GM21723 (cell line): ENCODE results near the gene DEXI.
"Not testable (repeated sequence)": the region's sequence is repeated elsewhere in the genome, so short reads cannot be mapped to it uniquely, and the experiment has no call there.

Source experiments
- ATAC-seq: cut with Tn5 transposase; IDR thresholded peaks from one replicate; pipeline ENCODE4 v1.9.1; 2021; ENCODE audit warnings: mild to moderate bottlenecking, moderate library complexity; ENCODE audit not compliant: unreplicated experiment

DEXI gene

DNA sequence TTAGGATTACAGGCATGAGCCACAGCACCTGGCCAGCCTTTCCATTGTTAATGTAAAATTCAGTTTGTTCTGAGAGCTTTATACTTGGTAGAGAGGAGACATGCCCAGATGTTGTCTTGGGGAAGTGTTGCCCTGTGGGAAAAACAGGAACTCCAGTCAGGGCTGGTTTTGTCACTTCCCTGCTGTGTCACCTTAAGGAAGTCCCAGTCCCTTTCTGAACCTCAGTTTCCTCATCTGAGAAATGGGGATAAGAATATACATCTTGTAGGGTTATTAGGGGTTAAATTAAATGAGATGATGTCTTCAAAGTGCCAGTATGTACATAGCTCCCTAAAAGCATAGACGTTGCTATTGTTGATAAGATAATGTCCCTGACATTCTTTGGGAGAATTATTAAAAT is 27.3 kb upstream of the DEXI start:
- no peak for ATAC-seq

- no peak for ATAC-seq
Observed at GRCh38 chr16:10968498-10968897, 26.2 kb upstream of the DEXI start.

DNA sequence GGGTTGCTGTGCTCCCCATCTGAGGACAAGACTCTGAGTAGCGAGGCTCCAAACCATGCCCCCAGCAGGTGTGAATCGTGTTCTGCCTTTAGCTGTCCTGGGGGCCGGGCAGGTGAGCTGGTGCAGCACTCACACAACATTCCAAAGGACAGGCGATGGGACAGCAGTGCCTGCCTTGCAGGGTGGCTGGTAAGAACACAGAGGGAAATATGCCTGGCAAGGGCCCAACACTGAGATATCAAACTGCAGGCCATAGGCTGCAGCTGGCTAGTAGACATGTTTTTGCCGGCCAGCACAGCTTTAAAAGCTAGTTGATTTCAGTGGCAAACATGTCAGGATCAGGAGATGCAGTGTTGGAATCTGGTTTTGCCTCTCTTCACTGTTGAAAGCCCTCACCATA is 25.7 kb upstream of the DEXI start:
- no peak for ATAC-seq

DNA sequence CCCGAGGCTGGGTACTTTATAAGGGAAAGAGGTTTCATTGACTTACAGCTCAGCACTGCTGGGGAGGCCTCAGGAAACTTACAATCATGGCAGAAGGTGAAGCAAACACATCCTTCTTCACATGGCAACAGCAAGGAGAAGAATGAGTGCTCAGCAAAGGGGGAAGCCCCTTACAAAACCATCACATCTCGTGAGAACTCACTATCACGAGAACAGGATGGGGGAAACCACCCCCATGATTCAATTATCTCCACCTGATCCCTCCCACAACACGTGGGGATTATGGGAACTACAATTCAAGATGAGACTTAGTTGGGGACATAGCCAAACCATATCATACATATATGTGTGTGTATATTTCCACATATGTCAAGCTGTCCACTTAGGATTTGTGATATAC is 24.3 kb upstream of the DEXI start:
- ATAC-seq = not testable (repeated sequence)

GRCh38 chr16:10966129-10966528 is 23.9 kb upstream of the DEXI start:
- ATAC-seq = no peak

GRCh38 chr16:10965440-10966061 is 23.3 kb upstream of the DEXI start:
- peak; percentile 72 for ATAC-seq

- no peak for ATAC-seq
Observed at GRCh38 chr16:10964891-10965326, 22.6 kb upstream of the DEXI start.

- peak; percentile 54 for ATAC-seq
Observed at GRCh38 chr16:10964039-10964890, 22.0 kb upstream of the DEXI start.

- no peak for ATAC-seq
Observed at GRCh38 chr16:10961231-10961630, 19.0 kb upstream of the DEXI start.

DNA sequence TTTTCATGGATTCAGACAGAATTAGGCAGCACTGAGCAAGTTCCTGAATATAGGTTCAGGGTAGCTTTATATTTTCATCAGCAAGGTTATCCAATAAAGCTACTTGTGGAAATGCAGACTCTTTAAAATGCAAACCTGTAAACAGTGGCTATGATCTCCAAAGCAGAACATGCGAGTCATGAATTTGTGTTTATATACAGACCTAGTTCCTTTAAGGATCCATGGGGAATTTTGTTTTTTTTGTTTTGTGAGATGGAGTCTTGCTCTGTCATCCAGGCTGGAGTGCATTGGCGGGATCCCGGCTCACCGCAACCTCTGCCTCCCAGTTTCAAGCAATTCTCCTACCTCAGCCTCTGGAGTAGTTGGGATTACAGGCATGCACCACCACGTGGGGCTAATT is 16.9 kb upstream of the DEXI start:
- ATAC-seq = no peak

DNA sequence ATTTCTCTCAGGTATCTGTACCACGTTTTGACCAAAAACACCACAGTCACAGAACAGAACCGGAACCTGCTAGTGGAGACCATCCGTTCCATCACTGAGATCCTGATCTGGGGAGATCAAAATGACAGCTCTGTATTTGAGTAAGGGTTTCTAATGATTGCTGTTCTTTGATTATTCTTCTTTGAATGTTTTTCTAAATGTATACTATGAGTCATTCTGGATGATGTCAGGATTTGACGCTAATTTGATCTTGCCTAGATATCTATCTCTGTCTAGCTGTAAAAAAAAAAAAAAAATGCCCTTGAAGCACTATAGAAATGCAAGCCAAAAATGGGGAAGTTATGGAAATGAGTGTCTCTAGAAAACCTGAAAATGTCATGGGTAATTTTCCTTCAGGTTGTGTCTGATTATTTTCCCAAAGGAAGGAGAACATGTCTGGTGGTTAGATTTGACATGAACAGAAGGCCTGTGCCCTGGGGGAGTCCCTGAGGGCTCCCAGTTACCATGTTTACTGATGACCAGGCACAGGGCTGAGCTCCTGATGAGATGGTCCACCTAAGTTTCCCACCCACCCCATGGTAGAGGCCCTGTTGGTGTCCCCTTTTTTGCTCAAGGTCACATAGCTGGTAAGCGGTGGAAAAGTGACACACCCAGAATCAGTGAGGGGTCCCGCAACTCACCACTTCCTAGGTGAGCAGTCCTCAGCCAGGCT is 15.7 kb upstream of the DEXI start:
- no peak for ATAC-seq

GRCh38 chr16:10954903-10955302 is 12.6 kb upstream of the DEXI start:
- ATAC-seq = no peak

DNA sequence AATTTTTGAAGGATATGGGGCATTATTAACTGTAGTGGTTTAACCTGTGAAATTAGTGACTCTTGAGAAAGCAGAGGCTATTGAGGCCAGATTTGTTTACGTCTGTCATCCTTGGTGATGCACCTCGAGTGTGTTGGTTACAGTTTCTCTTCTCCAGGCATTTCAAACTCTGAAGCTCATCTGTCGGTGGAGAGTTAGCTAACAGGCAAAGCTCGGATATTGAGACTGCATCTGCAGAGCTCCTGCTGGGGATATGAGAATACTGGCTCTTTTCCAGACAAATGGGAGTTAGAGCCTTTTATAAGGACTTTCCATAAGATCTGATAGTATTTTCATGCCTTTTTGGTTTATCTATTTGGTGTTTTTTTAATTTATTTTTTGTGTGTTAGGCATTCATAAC is 8.8 kb upstream of the DEXI start:
- ATAC-seq = no peak

DNA sequence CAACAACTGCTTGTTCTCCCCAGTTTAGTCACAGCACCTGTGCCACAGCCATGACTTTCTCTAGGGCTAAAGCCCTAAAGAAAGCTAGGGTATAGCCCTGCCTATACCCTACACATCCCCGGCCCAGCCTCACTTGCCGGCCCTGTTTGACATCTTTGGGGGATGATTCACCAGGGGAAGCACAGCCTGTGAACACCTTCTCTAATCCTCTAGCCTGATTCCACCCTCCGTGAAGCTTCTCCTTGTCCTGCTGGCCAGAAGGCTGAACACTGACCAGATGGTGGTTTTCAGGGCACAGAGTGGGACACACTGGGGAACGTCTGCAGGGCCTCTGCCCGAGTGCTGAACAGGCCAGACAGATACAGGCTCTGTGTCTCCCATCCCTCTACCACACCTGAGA is 8.1 kb upstream of the DEXI start:
- ATAC-seq = no peak

DNA sequence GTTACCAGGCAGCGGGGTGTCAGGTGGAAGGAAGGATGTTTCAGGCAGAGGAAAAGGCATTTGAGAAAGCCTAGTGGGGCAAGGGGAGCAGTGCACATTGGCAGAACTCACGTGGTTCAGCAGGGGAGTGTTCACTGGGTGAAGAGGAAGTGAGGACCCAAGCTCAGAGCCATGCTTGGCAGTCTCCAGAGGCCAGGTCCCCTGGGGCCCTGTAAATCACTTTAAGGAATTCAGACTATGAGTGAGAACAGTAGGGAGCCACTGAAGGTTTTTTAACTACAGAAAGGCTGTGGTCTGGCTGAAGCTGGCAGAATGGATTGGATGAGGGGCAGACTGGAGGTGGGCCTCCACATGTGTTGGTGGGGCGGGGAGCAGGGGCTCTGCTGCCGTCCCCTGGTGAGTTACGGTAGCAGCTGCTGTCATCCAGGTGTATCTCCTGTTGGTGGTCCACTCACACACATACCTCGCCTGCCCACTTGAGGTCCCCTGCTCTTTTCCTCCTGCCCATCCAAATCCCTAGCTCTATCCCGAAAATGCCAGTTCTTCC is 7.2 kb upstream of the DEXI start:
- peak; percentile 57 for ATAC-seq

DNA sequence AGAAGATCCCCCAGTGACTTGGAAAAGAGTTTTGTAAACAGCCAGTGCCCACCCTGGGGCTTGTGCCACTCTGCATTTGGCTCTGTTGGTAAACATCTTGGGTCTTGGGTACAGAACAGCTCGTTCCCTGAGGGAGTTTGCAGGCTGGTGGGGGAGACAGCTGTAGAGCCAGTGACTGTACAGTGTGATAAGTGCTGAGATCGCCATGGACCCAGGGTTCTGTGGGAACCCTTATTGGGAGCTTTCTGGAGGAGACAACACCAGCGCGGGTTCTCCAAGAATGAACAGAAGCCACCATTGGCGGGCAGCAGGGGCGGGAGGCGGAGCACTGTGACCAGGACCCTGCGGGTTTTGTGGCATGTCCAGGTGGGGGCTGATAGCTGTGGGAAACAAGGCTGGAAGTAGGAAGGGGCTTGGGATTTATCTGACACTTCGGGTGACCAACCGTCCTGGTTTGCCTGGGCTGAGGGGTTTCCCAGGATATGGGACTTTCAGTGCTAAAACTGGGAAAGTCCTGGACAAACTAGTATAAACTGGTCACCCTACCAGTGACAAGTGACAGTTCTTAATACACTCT is 5.0 kb upstream of the DEXI start:
- no peak for ATAC-seq

GRCh38 chr16:10946308-10946707 is 4.0 kb upstream of the DEXI start:
- ATAC-seq = no peak

DNA sequence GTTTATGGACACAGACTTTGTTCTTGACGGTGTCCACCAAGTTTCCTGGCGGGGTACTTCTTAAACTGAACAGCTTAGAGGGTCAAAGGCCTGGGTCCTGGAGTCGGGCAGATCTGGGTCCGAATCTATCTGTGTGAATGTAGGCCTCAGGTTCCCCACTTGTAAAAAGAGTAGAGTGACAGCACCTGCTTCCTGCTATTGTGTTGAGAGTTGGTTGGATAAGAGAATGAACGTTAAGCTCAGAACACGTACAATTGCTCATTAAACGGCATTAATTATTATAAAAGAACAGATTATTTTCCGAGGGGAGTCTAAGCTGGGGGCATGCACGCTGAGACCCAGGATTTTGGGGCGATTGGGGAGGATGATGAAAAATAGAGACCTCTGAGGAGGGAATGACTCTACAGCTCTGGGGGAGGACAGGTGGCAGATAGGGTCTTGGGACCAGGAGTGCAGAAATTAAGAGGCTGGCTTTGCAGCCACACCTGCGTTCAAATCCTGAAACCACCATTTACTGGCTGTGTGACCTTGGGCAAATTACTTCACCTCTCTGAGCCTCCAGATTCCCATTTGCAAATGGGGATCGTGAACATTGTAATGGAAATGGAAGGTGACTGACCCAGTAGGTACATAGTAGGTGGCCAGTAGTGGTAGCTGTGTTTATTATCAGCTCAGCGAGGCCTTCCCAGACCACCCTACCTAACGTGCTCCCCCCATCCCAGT is 3.0 kb upstream of the DEXI start:
- ATAC-seq = no peak

- peak; percentile 64 for ATAC-seq
Observed at GRCh38 chr16:10944249-10945064, 2.2 kb upstream of the DEXI start, which contains the start of gene CLEC16A. CLEC16A (plus strand) TSS chr16:10944564; CDS start chr16:10944718, 154 bp downstream.

DNA sequence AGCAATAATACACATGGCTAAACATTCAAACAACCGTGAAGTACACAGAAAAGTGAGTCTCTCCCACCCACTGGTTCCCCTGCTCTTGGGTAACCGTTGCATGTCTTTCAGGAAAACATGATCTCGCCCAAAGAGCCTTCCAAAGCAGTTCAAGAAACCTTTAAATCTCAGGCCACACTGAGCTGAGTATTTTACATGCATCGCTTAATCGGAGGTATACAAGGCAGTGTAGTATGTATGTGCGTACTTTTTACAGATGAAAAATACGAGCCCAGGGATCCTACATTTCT is 741 bp upstream of the DEXI start:
- ATAC-seq = no peak
